HG03064 (cell line): ENCODE measurements around the gene TEKT2.

ENCODE experiments used
- ATAC-seq: cut with Tn5 transposase; IDR thresholded peaks from one replicate; pipeline ENCODE4 v1.9.1; 2021; ENCODE audit warnings: low read depth; ENCODE audit not compliant: unreplicated experiment

TEKT2 gene

DNA sequence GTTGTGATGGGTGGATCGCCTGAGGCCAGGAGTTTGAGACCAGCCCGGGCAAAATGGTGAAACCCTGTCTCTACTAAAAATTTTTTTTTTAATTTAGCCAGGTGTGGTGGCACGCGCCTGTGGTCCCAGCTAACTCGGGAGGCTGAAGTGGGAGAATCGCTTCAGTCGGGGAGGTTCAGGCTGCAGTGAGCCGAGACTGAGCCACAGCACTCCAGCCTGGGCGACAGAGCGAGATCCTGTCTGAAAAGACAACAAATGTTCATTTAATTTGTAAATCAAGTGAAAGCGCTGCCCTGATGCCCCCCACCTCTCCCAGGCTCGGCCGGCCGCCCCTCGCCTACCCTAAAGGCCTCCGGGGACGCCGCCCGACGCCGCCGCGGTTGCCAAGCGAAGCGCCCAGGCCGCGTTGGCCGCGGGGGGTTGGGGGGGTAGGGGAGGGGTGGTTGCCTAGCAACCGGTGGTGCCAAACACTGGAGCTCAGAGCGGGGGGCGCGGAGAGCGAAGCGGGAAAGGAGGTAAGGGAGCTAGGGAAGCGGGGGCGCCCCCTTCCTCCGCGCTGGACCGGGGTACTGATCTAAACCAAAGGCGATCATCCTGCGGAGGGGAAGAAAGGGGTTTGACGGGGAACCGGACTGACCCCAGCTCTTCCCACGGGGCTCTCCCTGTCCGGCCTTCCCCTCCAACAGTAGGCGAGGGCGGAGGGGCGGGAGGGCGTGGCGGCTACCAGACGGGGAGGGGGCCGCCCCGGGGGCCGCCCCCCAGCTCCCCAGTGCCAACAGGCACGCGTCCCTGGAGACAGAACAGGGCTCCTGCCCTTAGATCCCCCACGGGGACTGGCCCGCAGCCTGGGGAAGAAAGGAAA, at the start of gene TEKT2:
Gene TEKT2, plus strand, starts transcription at position 460 of the 862 bp plus-strand sequence. CDS start 828 bp downstream, outside the sequence.
- no peak for ATAC-seq

- no peak for ATAC-seq
These were observed 49.2 kb upstream of the TEKT2 start for GRCh38 chr1:36034692-36035091.

DNA sequence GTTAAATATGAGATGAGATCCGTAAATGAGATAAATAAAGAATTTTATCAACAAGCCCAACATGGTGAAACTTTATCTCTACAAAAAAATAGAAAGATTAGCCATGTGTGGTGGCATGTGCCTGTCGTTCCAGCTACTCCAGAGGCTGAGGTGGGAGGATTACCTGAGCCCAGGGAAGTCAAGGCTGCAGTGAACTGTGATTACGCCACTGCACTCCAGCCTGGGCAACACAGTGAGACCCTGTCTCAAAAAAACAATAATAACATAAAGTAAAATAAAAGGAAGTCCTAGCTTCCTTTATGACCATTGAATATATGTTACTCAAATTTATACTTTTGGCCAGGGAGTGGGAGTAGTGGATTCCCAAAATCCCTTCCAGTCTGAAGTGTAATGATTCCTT, 48.7 kb upstream of the TEKT2 start:
- no peak for ATAC-seq

DNA sequence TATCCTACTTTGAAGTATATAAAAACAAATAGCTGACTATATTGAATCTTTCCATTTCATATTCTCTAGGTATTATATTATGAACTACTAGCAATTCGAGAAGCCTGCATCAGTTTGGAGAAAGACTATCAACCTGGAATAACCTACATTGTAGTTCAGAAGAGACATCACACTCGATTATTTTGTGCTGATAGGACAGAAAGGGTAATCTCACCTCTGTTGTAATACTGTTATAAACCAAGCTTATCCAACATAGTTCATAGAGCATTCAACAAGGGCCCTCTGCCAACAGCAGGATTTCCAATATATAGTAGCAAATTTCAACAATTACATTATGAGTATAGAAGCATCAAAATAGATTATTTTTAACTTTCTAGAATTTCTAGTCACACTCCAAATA, 43.7 kb upstream of the TEKT2 start:
- ATAC-seq = no peak

- ATAC-seq = no peak
These were observed 32.1 kb upstream of the TEKT2 start for GRCh38 chr1:36051821-36052220.

- ATAC-seq = no peak
These were observed 29.9 kb upstream of the TEKT2 start for GRCh38 chr1:36053978-36054377.

DNA sequence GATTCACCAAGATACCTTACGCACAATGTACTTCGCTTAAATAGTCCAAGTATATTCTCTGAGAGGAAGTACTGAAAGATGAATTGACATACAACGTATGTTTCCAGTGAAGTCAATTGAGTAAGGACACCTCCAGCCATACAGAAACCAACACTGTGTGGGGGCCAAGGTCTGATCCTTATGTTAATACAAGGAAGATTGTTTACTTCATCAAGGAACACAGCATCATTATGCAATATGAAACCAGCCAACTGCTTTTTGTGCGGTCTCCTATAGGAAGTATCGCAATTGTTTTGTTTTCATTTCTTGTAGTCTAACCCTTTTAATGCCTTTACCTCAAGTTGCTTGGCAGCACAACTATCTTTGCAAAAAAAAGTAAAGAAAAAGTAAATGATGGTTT, 28.2 kb upstream of the TEKT2 start:
- ATAC-seq = no peak

DNA sequence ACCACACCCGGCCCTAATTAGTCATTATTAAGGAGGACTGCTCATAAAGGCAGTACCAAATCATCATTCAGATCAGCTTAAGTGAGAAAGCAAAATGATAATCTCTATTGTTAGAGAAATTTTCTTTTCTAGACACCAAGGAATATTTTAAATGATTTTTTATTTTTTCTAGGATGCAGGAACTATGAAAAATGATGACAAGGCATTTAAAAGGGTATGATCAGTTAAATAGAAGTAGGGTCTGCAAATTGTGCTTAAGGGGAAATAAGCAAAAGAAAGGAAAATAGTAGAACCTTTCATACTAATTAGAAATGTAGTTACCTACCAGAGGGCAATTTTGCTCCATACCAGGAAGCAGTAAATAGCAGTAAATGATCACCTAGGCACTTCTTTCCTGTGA, 21.6 kb upstream of the TEKT2 start:
- no peak for ATAC-seq

DNA sequence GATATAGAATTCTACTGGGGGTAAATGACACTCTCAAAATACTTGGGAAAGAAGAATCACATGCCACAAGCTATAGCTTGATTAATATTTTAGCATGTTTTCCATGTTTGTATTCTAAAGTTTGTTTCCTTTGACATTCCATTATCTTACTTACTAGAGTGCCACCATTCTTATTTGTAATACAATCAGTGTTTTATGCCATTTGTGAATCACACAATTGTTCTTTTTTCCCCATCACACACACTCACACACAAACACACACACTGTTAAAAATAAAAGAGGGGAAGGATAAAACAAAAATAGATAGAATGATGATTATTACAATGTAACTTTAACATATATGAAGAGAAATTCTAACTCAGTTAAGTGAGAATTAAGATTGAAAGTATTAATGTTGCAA, 16.0 kb upstream of the TEKT2 start:
- no peak for ATAC-seq

GRCh38 chr1:36068866-36069265, 15.0 kb upstream of the TEKT2 start:
- no peak for ATAC-seq

DNA sequence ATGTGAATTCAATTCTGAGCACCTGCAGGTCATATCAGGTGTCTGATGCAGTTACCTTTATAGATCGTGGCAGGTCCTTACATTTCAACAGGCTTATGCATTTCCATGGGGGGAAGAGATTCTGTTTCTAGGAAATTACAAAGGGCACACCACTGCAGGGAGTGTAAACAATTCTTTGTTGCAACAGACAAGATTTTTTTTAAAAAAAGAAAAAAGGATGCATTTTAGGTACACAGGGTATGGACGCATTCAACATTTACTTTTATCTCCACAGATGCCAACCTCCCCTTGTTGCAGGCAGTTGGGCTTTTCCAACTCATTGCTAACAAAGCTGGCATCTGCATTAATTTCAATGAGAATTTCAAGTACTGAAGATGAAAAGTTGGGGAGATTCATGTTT, 13.5 kb upstream of the TEKT2 start:
- no peak for ATAC-seq

DNA sequence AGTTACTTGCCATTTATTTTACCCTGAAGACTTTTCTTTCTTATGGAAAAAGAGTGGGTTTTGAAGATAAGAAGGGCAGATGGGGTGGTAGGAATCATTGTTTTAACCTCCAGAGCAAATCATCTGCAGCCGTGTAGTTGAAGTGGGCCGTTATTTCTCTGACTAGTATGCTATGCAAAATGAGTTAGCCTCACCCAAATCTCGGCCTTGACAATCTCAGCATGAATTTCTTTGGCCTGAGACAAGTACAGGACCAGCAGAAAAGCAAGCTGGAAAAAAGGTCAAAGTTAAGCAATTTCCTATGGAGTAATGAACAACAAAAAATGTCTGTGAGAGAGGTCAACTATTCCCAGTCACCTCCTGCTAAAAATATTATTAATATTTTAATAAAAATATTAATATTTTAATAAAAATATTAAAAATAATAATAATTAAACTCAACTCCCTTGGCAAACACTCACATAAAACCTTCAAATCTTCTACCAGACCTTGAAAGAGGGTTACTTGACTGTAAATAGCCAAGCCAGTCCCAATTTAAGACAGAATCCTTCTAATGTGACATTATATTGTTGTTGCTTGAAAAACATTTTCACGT, 6.8 kb upstream of the TEKT2 start:
- ATAC-seq = no peak

- ATAC-seq = no peak
These were observed 3.7 kb upstream of the TEKT2 start for GRCh38 chr1:36080236-36080635.

GRCh38 chr1:36080801-36081200, 3.1 kb upstream of the TEKT2 start:
- no peak for ATAC-seq

DNA sequence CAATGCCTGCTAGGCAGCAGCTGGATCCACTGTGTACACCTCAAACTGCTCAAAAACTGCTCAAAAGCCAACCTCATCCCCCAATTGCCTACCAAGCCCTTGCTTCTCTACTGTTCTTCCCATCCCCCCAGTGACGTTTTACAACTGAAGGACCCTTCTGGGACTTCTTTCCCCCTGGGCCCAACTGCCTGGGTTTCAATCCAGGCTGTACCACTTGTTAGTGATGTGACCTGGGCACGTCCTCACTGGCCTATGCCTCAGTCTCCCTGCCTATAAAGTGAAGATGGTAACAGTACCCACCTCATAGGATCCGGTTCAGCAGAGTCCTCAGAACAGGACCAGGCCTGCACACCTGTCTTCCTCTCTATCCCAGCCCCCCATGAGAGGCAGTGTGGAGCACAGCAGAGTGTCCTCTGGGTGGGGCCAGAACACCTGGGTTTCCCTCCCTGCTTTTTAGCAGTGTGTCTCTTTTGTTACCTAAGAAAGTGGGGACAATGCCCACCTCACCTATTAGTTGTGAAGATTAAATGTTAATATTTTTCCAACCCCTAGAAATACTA, 1.9 kb upstream of the TEKT2 start:
- ATAC-seq = no peak

- no peak for ATAC-seq
These were observed 675 bp upstream of the TEKT2 start for GRCh38 chr1:36083219-36083618.

DNA sequence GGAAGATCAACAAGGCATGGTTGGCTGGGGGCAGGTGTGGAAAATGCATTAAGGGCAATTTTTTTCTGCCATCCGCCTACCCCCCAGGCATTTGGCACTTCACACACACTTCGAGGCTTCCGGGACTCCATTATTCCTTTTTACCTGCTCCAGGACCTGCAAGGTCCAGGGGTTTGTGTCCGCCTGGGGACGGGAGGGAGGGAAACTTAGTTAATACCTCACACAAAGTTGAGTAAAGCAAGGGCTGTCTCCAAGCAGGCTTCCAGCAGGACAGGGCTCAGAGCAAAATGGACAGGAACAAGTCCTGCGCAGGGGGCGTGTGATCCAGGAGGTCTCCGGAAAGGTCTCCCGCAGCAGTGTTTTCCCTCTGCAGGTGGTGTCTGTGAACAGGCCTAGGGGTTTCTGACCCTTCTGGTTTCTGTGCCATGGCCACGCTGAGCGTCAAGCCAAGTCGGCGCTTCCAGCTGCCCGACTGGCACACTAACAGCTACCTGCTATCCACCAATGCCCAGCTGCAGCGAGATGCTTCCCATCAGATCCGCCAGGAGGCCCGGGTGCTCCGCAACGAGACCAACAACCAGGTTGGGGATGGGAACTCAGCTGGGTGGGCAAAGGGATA, 712 bp downstream of the TEKT2 start:
- ATAC-seq = no peak

GRCh38 chr1:36085126-36085525, 1.2 kb downstream of the TEKT2 start:
- no peak for ATAC-seq

DNA sequence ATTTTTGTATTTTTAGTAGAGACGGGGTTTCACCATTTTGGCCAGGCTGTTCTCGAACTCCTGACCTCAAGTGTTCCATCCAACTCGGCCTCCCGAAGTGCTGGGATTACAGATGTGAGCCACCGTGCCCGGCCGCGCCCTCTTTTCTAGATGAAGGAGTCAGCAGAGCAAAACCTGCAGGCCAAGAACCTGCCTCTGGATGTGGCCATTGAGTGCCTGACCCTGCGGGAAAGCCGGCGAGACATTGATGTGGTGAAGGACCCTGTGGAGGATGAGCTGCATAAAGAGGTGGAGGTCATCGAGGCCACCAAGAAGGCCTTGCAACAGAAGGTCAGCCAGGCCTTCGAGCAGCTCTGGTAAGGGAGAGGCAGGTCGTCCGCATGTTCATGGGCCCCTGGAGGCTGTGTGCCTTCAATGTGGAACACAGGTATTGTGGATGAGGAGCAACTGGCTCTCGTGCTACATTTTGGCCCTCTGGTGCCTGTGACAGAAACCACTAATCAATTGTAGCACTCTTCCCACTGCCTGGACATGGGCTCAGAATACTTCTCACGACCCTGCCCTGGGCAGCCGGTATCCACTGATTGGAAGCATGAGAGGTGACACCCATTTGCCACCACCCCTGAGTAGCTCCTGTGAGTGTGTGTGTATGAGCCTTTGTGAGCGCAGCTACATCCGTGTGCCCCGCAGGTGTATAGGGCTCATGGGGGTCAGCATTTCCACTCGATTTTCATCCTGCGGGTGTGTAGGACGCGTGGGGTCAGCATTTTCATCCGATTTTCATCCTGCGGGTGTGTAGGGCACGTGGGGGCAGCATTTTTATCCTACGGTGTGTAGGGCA, 2.0 kb downstream of the TEKT2 start:
- ATAC-seq = no peak

DNA sequence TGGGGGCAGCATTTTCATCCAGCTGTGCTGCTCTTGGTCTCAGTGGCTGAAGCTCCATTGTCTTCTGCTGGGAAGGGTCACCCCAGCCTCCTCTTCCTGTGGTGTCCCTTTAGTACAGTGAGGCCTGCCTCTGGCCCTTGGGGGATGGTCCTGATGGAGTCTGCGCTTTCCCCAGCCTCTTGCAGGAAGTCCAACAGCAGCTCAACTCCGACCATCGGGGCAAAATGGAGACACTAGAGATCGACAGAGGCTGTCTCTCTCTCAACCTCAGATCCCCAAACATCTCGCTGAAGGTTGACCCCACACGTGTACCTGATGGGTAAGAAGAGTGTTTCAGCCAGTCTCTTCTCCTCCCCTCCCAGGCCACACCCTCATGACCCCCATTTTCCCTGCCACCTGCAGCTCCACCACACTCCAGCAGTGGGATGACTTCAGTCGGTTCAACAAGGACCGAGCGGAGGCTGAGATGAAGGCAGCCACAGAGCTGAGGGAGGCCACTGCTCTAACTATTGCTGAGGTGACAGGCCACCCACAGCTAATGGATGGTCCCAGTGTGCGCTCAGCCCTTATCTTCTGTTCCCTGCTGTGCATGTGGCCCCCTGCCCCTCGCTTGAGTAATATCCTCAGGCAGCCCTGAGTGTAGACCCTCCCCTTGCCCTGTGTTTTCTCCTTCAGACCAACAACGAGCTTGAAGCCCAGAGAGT, 2.8 kb downstream of the TEKT2 start:
- no peak for ATAC-seq
